DMS79 treated with DMSO at 0.1 percent for 48 hours (cell line): Measurements from ENCODE around the gene EYA4.

Experiments used
- DNase-seq: peaks from one replicate; lab custom pipeline; 2025; lab: John Stamatoyannopoulos, UW

EYA4 gene

DNA sequence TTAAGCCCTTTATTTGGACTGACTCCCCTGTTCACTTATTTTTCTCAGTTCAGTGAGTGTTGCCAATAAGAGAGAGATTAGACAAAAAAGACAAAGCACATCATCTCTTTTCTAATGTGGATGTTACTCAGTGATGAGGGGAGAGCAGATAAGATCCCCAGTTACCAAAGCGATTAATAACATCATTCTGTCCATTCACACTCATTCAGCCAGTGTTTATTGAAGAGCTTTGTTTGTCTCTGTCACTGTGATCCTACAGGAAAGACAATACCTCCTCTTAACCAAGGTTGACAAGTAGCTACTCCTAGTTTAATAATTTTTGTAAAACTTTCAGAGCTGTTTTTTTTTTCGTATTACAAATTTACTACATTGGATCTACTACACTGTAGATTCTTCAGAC lies 163.0 kb downstream of the EYA4 start:
- no peak for DNase-seq

DNA sequence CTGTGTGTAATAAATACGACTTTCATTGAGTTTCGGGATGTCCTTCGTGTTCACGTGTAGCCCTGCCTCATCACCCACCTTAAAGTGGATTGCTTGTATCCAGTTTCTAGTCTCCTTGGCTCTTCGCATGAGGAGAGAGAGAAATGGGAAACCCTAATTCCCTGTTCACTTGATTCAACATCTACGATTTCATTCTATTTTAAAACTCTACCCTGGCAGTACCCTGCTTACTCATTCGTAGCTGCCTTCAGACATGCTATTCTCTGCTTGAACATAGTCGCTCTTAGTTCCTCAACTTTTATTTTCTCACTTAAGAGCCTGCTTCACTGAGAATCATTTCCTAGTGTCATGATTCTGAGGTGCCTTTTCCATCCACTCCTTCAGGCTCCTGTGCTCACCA lies 163.6 kb downstream of the EYA4 start:
- no peak for DNase-seq

- DNase-seq: no peak
Observed at GRCh38 chr6:133407320-133408100, 166.4 kb downstream of the EYA4 start.

GRCh38 chr6:133408132-133408531 lies 167.0 kb downstream of the EYA4 start:
- DNase-seq: no peak

- DNase-seq: no peak
Observed at GRCh38 chr6:133408543-133408942, 167.4 kb downstream of the EYA4 start.

- no peak for DNase-seq
Observed at GRCh38 chr6:133410638-133411435, 169.7 kb downstream of the EYA4 start.

GRCh38 chr6:133411757-133412156 lies 170.6 kb downstream of the EYA4 start:
- no peak for DNase-seq

- no peak for DNase-seq
Observed at GRCh38 chr6:133415262-133415661, 174.1 kb downstream of the EYA4 start.

GRCh38 chr6:133418108-133418507 lies 177.0 kb downstream of the EYA4 start:
- DNase-seq: no peak

DNA sequence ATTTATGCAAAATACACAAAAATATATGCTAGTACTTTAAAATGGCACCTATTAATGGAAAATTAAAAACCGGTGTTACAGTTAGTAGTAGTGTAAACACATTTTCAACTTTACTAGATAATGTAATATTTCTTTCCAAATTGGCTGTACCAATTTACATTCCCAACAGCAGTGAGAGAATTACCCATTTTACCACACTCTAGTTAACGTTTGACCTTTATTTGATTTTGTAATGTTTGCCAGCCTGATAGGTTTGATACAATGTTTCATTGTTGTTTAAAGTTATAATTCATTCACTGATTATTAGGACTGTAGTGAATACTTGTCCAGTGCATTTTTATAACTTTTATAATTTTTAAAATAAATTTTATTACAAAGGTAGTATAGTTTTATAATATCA lies 182.1 kb downstream of the EYA4 start:
- no peak for DNase-seq

DNA sequence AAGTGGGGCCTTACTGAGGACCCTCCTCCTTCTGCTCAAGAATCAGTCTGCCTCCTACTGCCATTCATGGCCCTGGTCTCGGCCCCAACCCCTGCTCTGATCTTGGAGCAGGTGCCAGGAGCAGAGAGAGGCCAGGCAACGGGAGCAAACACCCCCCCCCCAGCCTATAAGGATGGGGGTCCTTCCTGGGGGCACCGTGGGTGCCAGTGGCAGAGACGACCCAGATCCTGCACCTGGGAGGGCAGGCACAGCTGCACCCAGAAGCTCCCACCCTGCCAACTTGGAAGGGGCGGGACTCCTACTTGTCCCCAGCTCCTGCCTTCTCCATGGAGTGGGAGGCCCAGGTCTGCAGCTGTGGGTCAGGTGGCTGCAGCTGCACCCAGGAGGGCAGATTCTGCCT lies 183.2 kb downstream of the EYA4 start:
- no peak for DNase-seq

DNA sequence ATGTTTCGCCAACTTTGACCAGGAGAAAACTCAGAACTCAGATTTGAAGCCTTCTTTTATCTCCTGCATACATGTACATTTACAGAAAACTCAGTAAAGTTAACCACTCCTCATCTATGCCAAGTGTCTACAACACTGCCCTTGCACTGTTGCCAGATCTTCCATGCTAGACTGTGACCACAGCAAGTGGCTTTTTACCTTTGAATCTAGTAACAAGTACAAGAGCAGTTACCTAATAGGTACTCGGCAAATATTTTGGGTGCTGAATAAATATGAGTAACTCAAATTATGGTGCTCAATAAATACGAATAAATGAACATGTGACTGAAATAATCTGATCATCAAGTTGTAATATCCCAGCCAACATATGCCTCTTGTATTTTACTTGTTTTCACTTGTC lies 184.9 kb downstream of the EYA4 start:
- DNase-seq: no peak

DNA sequence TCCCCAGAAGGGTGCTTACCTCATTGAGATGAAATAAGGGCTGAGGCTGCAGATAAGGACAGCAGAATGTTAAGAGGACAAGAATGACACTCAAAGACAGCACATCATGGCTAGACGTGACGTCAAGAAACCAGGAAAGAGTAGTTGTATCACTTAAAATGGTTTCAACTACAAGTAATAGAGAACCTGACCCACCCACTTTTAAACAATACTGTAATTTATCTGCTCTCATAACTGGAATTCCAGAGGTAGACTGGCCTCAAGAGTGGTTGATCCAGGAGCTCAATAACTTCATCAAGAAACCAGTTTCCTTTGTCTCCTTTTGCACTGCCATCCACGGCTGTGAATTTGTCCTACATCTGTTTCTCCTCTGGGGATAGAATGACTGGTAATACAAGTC lies 187.1 kb downstream of the EYA4 start:
- DNase-seq: no peak

- no peak for DNase-seq
Observed at GRCh38 chr6:133430530-133430929, 189.4 kb downstream of the EYA4 start.

GRCh38 chr6:133431031-133431430 lies 189.9 kb downstream of the EYA4 start:
- DNase-seq: no peak

- DNase-seq: no peak
Observed at GRCh38 chr6:133432021-133432989, 191.1 kb downstream of the EYA4 start.

DNA sequence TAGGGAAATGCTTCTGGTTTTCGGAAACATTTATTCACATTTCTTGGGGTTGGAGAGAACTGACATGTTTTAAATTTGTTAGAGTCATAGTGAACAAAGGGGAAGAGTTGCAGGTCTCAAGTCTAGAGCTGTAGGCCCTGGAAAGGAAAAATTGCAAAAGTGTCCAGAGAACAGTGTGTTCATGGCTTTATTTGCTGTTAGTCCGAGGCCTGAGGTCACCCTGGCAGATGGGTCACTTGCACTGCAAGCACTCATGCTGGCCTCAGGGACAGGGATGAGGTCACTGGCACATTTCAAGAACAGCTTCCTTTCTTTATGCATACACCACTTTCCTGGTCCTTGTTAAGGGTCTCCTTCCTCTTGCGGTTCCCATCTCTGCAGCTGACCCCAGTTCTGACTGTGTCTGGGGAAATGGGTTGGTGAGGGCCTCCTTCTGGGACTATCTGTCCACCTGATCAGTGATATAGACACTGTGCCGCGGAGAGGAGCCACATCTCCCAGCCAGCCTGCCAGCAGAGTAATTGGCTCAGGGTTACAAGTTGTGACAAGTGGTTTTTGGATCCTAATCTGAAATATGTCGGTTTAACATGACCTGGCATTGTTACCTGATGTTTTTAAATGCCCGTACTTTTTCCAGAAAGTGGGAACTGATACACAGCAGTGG lies 194.0 kb downstream of the EYA4 start:
- no peak for DNase-seq

- DNase-seq: no peak
Observed at GRCh38 chr6:133436652-133437051, 195.5 kb downstream of the EYA4 start.

DNA sequence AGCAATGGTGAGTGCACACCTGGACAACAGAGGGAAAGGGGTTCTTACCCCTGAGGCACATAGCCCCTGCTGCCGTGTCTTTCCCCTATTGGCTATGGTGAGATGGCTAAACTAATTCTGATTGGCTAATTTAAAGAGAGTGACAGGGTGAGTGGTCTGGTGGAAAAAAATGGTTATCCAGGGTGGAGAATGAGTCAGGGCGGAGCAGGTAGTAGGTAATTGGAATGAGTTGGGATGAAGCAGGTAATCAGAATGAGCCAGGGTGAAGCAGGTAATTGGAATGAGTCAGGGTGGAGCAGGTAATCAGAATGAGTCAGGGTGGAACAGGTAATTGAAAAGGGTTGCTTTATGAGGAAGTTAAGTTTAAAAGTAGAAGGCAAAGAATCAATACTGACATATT lies 200.3 kb downstream of the EYA4 start:
- no peak for DNase-seq

DNA sequence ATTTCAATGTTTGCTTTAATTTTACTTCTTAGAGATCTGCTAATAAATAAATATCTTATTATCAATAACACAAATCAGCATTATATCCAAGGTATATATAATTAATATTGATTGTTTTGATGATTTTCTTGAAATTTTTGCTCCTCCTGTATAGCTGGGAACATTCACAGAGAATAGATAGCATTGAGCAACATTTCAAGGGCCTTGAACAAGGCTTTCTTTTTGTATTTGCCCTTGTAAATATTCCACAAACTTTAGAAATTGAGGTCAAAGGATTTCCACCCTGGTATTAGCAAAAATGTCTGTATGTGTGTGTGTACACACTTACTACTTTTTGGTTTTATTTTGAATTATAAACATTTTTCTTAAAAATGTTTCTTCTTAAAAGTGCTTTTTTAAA lies 205.6 kb downstream of the EYA4 start:
- no peak for DNase-seq

GRCh38 chr6:133447924-133448323 lies 206.8 kb downstream of the EYA4 start:
- no peak for DNase-seq

- DNase-seq: no peak
Observed at GRCh38 chr6:133456439-133456838, 215.3 kb downstream of the EYA4 start.
